ENCODE data around the gene C1S.
"Not testable (repeated sequence)": the region's sequence is repeated elsewhere in the genome, so short reads cannot be mapped to it uniquely, and the experiment has no call there.

DNA sequence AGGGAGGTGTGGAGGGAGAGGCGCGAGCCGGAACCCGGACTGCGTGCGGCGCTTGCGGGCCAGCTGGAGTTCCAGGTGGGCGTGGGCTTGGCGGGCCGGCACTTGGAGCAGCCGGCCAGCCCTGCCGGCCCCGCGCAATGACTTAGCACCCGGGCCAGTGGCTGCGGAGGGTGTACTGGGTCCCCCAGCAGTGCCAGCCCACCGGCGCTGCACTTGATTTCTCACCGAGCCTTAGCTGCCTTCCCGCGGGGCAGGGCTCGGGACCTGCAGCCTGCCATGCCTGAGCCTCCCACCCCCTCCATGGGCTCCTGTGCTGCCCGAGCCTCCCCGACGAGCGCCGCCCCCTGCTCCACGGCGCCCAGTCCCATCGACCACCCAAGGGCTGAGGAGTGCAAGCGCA lies 23.1 kb upstream of the C1S start:
- not testable (repeated sequence) for TF ChIP-seq CTCF (IDR thresholded peaks at IDR 0.05; ENCODE audit: poor library complexity); EZH2 (IDR thresholded peaks at IDR 0.05; ENCODE audit: borderline replicate concordance)
